K562 (cell line): ENCODE results near the gene HOXB3. TPM values are rescaled to one million over a fixed set of nuclear protein-coding genes. Genes with fewer than 3 reads are reported as not detected.

Experiments used
- ATAC-seq: fragments of 200-7000 bp; cut with Tn5 transposase; 3 replicates; pipeline ENCODE4 v1.9.1; 2020; ENCODE audit warnings: moderate library complexity
- BruUV-seq: library from RNA; stranded (reverse); fragments of 400-500 nt; replicated peaks from 2 replicates; lab custom pipeline; 2021; lab: Mats Ljungman, UMichigan
- CTCF ChIA-PET: fragments of 300-600 bp; formaldehyde crosslinking; extraction: SDS; loops from one replicate; lab custom pipeline; 2021; ENCODE audit warnings: low intra/inter-chr PET ratio; lab: Yijun Ruan, JAX
- POLR2A ChIA-PET: fragments of 300-600, 350-650 bp; sonication (Branson Sonifier 250); formaldehyde crosslinking; extraction: SDS; loops from one replicate; lab custom pipeline; 2021; ENCODE audit warnings: antibody characterized with exemption, inconsistent platforms; lab: Yijun Ruan, JAX
- DNase-seq, 4 experiments: peaks; one replicate each; pipeline versions ENCODE4 v3.0.0 to v3.0.0-alpha.2; 2011 to 2018; ENCODE audit warnings: low spot score in 3 of 4, mixed read lengths in 3 of 4; ENCODE audit errors: extremely low read depth in 1 of 4
- FAIRE-seq: peaks from 2 replicates; lab custom pipeline; 2011; peaks lifted over from hg19 to GRCh38; lab: Jason Lieb, UNC
- H2AFZ ChIP-seq: 2 replicates; pipeline ENCODE4 v1.6.0; 2011; ENCODE audit warnings: low read depth, low read length, control low read depth, inconsistent platforms
- H3K27ac ChIP-seq: fragments of 200-600 bp; 3 replicates; pipeline ENCODE4 v1.8.0; 2011; ENCODE audit warnings: low read depth, mild to moderate bottlenecking, control low read depth, inconsistent platforms, low read length, moderate library complexity, mixed read lengths; ENCODE audit errors: extremely low read depth
- H3K27me3 ChIP-seq, 2 experiments: fragments of 300-600 bp in 1 of 2; 2 replicates in 1 of 2; 3 replicates in 1 of 2; pipeline versions ENCODE4 v1.6.0 to v1.8.0; 2011; ENCODE audit warnings: inconsistent platforms in 2 of 2, low read length in 2 of 2, mild to moderate bottlenecking in 1 of 2, mixed read lengths in 1 of 2, moderate library complexity in 1 of 2; ENCODE audit not compliant: control insufficient read depth in 2 of 2, insufficient read depth in 2 of 2
- H3K36me3 ChIP-seq: fragments of 300-600 bp; 3 replicates; pipeline ENCODE4 v1.8.0; 2011; ENCODE audit warnings: mild to moderate bottlenecking, low read length, inconsistent platforms; ENCODE audit not compliant: control insufficient read depth, insufficient read depth
- H3K4me1 ChIP-seq, 2 experiments: fragments of 200-600 bp in 1 of 2; replicated peaks in 1 of 2; 2 replicates in 1 of 2; 3 replicates in 1 of 2; pipeline versions ENCODE4 v1.5.1 to v1.8.0; 2011; ENCODE audit warnings: inconsistent platforms in 2 of 2, low read length in 2 of 2, mild to moderate bottlenecking in 1 of 2, mixed read lengths in 1 of 2, moderate library complexity in 1 of 2; ENCODE audit not compliant: control insufficient read depth in 2 of 2, insufficient read depth in 2 of 2
- H3K4me2 ChIP-seq: 2 replicates; pipeline ENCODE4 v1.6.1; 2011; ENCODE audit warnings: low read length, control low read depth, inconsistent platforms, mixed read lengths; ENCODE audit not compliant: insufficient read depth
- H3K4me3 ChIP-seq: fragments of 200-600 bp; sonication (generic), shearing (Covaris generic); 2 replicates; pipeline ENCODE4 v1.5.1; 2016; ENCODE audit warnings: control low read depth, inconsistent platforms
- H3K79me2 ChIP-seq: fragments of 200-600 bp; 3 replicates; pipeline ENCODE4 v1.8.0; 2011; ENCODE audit warnings: low read length, inconsistent platforms; ENCODE audit not compliant: control insufficient read depth, insufficient read depth
- H3K9ac ChIP-seq, 2 experiments: 2 replicates each; pipeline versions ENCODE4 v1.6.0 to v1.6.1; 2011; ENCODE audit warnings: low read depth in 2 of 2, low read length in 2 of 2, control low read depth in 1 of 2, inconsistent platforms in 1 of 2, mild to moderate bottlenecking in 1 of 2, mixed read lengths in 1 of 2; ENCODE audit not compliant: insufficient read depth in 1 of 2
- H3K9me1 ChIP-seq: one replicate; pipeline ENCODE4 v1.6.0; 2011; ENCODE audit warnings: inconsistent platforms, mild to moderate bottlenecking, low read length, moderate library complexity; ENCODE audit not compliant: control insufficient read depth, insufficient read depth
- H3K9me3 ChIP-seq: replicated peaks from 2 replicates; pipeline ENCODE4 v1.5.1; 2011; ENCODE audit warnings: low read depth, low read length, inconsistent platforms; ENCODE audit not compliant: control insufficient read depth, insufficient read depth
- H4K20me1 ChIP-seq: replicated peaks from 2 replicates; pipeline ENCODE4 v1.6.1; 2011; ENCODE audit warnings: low read length, inconsistent platforms, mixed read lengths; ENCODE audit not compliant: control insufficient read depth, insufficient read depth
- BCL6 ChIP-seq: fragments of 250-450 bp; sonication (Bioruptor Pico); IDR thresholded peaks from 2 replicates; pipeline ENCODE4 v1.4.0; 2020
- GTF2E2 ChIP-seq: fragments of 200-800 bp; sonication (Bioruptor generic); IDR thresholded peaks from 2 replicates; pipeline ENCODE4 v1.6.1; 2016; ENCODE audit warnings: missing genetic modification characterization, missing compliant biosample characterization
- HDAC1 ChIP-seq, 2 experiments: fragments of 450-650 bp; IDR thresholded peaks; 2 replicates each; pipeline ENCODE4 v1.6.1; 2016 to 2017; ENCODE audit warnings: inconsistent platforms in 1 of 2, mild to moderate bottlenecking in 1 of 2, moderate library complexity in 1 of 2
- HNRNPK ChIP-seq: fragments of 200-400 bp; formaldehyde crosslinking; IDR thresholded peaks from one replicate; pipeline ENCODE4 v1.6.1; 2018; ENCODE audit warnings: mild to moderate bottlenecking, low read depth, low read length; ENCODE audit not compliant: poor library complexity, severe bottlenecking
- MCM5 ChIP-seq: fragments of 450-650 bp; IDR thresholded peaks from 2 replicates; pipeline ENCODE4 v1.6.1; 2016; ENCODE audit warnings: low read depth
- MYC ChIP-seq, 2 experiments: fragments of 250-450 bp in 1 of 2; sonication (Bioruptor Pico) in 1 of 2; IDR thresholded peaks; 2 replicates each; pipeline versions ENCODE4 v1.5.1 to v1.6.1; 2012 to 2021; ENCODE audit warnings: low read depth in 2 of 2, borderline replicate concordance in 1 of 2, improper control_type of control experiment in 1 of 2, low read length in 1 of 2, mild to moderate bottlenecking in 1 of 2, moderate library complexity in 1 of 2
- NR2C2 ChIP-seq, 2 experiments: fragments of 200-800 bp in 1 of 2; sonication (Bioruptor generic) in 1 of 2; sonication (generic) in 1 of 2; formaldehyde crosslinking in 1 of 2; IDR thresholded peaks; 2 replicates each; pipeline versions ENCODE4 v1.6.1 to v1.8.0; 2016 to 2022; ENCODE audit warnings: mild to moderate bottlenecking in 1 of 2, missing compliant biosample characterization in 1 of 2, missing genetic modification characterization in 1 of 2, missing genetic modification reagents in 1 of 2
- RAD21 ChIP-seq, 2 experiments: fragments of 250-450 bp in 1 of 2; fragments of 450-650 bp in 1 of 2; sonication (Bioruptor Pico) in 1 of 2; formaldehyde crosslinking in 1 of 2; IDR thresholded peaks in 1 of 2; conservative IDR thresholded peaks in 1 of 2; 2 replicates each; pipeline versions ENCODE4 v1.4.0 to v1.8.0; 2020 to 2022; ENCODE audit warnings: mild to moderate bottlenecking in 2 of 2, moderate library complexity in 1 of 2
- RBM34 ChIP-seq: fragments of 200-400 bp; formaldehyde crosslinking; IDR thresholded peaks from 2 replicates; pipeline ENCODE4 v1.6.1; 2018; ENCODE audit warnings: low read length, borderline replicate concordance; ENCODE audit not compliant: insufficient read depth
- SMARCB1 ChIP-seq: IDR thresholded peaks from 2 replicates; pipeline ENCODE4 v1.6.1; 2011; ENCODE audit warnings: improper control_type of control experiment, low read depth; ENCODE audit not compliant: insufficient read length
- TOE1 ChIP-seq, 2 experiments: fragments of 450-650 bp in 1 of 2; sonication (generic) in 1 of 2; formaldehyde crosslinking in 1 of 2; IDR thresholded peaks; 2 replicates each; pipeline versions ENCODE4 v1.7.1 to v1.8.0; 2016 to 2022; ENCODE audit warnings: borderline replicate concordance in 2 of 2, mild to moderate bottlenecking in 2 of 2, antibody characterized with exemption in 1 of 2, inconsistent platforms in 1 of 2, low read depth in 1 of 2, missing genetic modification reagents in 1 of 2, moderate library complexity in 1 of 2
- ZNF584 ChIP-seq: fragments of 200-800 bp; sonication (Bioruptor generic); IDR thresholded peaks from 2 replicates; pipeline ENCODE4 v1.6.1; 2016; ENCODE audit warnings: low read depth, mild to moderate bottlenecking, missing genetic modification characterization, missing compliant biosample characterization
- WGBS: fragments of 100-300 bp; shearing (Covaris generic); methylation state at CpG from one replicate; pipeline ENCODE4 v1.1.6; 2016; ENCODE audit warnings: low coverage, mixed read lengths; ENCODE audit not compliant: insufficient coverage; ENCODE audit errors: missing lambda C conversion rate; 5-methylcytosine and 5-hydroxymethylcytosine counted together
- in situ Hi-C: fragments of 300-500 bp; cut with MboI; formaldehyde crosslinking; loops from 4 replicates; pipeline ENCODE4 v1.15.0; 2018; ENCODE audit warnings: inconsistent platforms, mixed read lengths
- intact Hi-C: fragments of 100-400 bp; cut with micrococcal nuclease; formaldehyde crosslinking; loops from 2 replicates; pipeline ENCODE4 v1.14.2; 2022
- polyA plus RNA-seq, 8 experiments: library from polyadenylated mRNA; depleted of rRNA in 4 of 8; stranded (reverse) in 5 of 8; unstranded in 3 of 8; fragments of >200 nt; fragmentation: Nextera tagmentation in 2 of 8; fragmentation: Illumina TruSeq in 1 of 8; extraction: Ambion mirVana in 2 of 8; extraction: Trizol in 1 of 8; gene quantifications; 2 replicates each; pipeline versions ENCODE4 v1.2.1 to v1.2.3, GENCODE V29; 2011 to 2014; ENCODE audit warnings: inconsistent platforms in 1 of 8, missing spikeins in 1 of 8
- total RNA-seq, 7 experiments: library from RNA; depleted of rRNA in 6 of 7; stranded (reverse); fragments of >200 nt in 6 of 7; fragmentation: Illumina TruSeq in 2 of 7; extraction: Trizol in 2 of 7; gene quantifications; 2 replicates each; pipeline versions ENCODE4 v1.2.1 to v1.2.3, GENCODE V29; 2011 to 2021; ENCODE audit warnings: low replicate concordance in 1 of 7

HOXB3 gene
- total and polyA plus RNA-seq, 9 of the 15 experiments (the other 6 are each of a cell fraction or from before 2014, with no cell fraction given), result 2.4 to 41.3 (median 20.2) TPM

DNA sequence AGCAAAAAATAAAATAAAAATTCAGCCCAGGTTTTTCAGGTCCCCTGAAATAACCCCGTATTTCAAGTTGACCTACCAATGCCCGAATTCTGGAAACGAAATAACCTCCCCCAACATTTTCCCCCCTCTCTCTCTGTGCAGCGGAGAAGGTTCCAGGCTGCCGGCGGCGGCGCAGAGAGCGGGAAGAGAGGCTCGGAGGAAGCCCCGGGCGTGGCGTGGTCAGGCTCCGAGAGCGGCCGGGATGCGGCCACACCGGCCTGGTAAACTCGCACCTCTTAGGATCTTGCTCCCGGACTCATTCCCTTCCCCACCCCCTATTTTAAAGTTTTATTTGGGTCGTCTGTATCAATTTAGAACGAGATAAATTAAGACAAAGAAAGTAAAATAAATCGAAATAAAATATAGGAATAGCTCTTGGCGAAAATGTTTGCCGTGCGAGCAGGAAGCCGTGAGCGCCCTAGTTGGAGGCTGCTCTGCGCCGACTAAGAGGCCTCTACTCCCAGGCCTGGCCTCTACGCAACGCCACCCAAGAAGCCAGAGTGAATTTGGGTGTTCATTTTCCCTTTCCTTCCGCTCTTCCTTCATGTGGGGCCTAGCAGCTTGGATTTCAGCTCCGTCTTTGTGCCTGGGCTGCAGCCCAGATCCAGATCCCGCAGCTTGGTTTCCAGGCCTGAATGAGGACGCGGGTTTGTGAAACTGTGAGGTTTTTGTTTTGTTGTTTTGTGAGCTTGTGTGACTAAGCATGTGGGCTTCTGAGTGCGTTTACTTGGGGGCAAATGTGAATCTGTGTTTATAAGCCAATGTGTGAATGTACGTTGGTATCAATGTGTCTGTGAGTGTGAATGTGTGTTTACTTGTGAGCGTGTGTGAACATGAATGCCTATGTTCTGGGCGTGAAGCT is 16.2 kb upstream of the HOXB3 start:
- no peak overlapping the region for H3K4me2 ChIP-seq
- peaks cover 6% of the 10 kb centered on the region; the same call in 1 of the 3 replicates for H3K36me3 ChIP-seq
- 94% methylated on average over 35 of the region's 41 CpGs for WGBS

DNA sequence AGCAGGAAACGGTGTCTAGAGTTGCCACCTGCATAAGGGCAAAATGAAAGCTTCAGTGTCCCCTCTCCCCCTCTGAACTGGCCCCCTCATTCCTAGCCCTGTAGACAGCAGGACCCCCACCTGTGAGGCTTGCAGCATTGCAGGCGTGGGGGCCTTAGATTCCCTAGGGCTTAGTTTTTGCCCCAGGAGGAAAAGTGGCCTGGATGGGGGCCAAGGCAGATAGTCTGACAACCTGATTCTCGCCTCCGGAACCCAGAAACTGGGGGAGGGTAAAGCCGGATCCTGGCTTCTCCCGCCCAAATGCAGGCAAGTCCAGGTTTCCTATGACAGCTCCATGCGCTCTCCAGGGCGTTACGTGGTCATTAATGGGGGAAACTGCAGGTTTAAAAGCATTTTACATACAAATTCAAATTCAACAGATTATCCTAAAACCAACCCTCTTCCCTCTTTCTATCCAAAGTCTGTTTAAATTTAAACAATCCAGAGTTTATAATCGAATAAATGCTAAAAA is 15.4 kb upstream of the HOXB3 start:
- H2AFZ ChIP-seq, result peak overlapping the region; percentile 97
- H3K4me3 ChIP-seq, result peak overlapping the region; percentile 59; the same call in 1 of the 2 replicates
- peak overlapping the region; percentile 81 for H3K27ac ChIP-seq
- intact Hi-C loops, result no loop called here
- in situ Hi-C loops, result no loop called here
- no peaks in the 10 kb centered on the region for H3K27me3 ChIP-seq
- ATAC-seq, result no peak
- H3K9me1 ChIP-seq, result no peaks in the 10 kb centered on the region
- H3K36me3 ChIP-seq, result peaks cover 6% of the 10 kb centered on the region; the same call in 1 of the 3 replicates
- peak overlapping the region; percentile 87 for H3K4me2 ChIP-seq
- POLR2A ChIA-PET, result interaction anchor here (0.6 to 1.2 kb wide), 5 partner anchors 17 to 732 kb away, joined by 3 read pairs; no protein-coding TSS in a partner anchor
- FAIRE-seq, result peak; percentile 74
- peaks cover 58% of the 10 kb centered on the region for H3K79me2 ChIP-seq
- peak in 2 of 4 experiments; percentile 62 to 74 for DNase-seq
- CTCF ChIA-PET, result interaction anchor here (0.6 kb wide), 1 partner anchor 207 kb away, joined by 3 read pairs; no protein-coding TSS in a partner anchor
- peaks cover 30 to 61% of the 10 kb centered on the region in 2 experiments for H3K4me1 ChIP-seq
- H4K20me1 ChIP-seq, result no peaks in the 10 kb centered on the region; the same call in 1 of the 2 replicates
- peak overlapping the region; percentile 11 to 83; a peak in 3 of 4 replicates for H3K9ac ChIP-seq
- WGBS, result 30% methylated on average over 10 of the region's 10 CpGs
- no TSS peak for BruUV-seq
- H3K9me3 ChIP-seq, result no peaks in the 10 kb centered on the region
- TF ChIP-seq RAD21 (CRISPR knock-in tag; conservative IDR thresholded peaks at IDR 0.05 in 1 of 2, IDR thresholded peaks at IDR 0.05 in 1 of 2), result no peak
- TF ChIP-seq HNRNPK, result no peak
- no peak for TF ChIP-seq SMARCB1
- TF ChIP-seq MCM5, result no peak
- TF ChIP-seq RBM34, result no peak
- TF ChIP-seq TOE1 (IDR thresholded peaks at IDR 0.05; ENCODE audit: borderline replicate concordance), result no peak
- TF ChIP-seq TOE1 (CRISPR knock-in tag; IDR thresholded peaks at IDR 0.05; ENCODE audit: borderline replicate concordance, low read depth), result no peak
- peak; percentile 52; the same call in 1 of the 2 replicates for TF ChIP-seq MYC (IDR thresholded peaks at IDR 0.05; ENCODE audit: low read depth, low read length)
- no peak for TF ChIP-seq MYC (CRISPR knock-in tag; IDR thresholded peaks at IDR 0.05; ENCODE audit: borderline replicate concordance, low read depth)
- TF ChIP-seq NR2C2 (CRISPR knock-in tag; IDR thresholded peaks at IDR 0.05), result no peak
- peak; percentile 33; the same call in 1 of the 2 replicates for TF ChIP-seq NR2C2 (tag; IDR thresholded peaks at IDR 0.05)
- no peak for TF ChIP-seq BCL6
- 0 out of 2 replicates have a peak, but pooled peaks have one; percentile 42 for TF ChIP-seq GTF2E2 (tag)

More for the DNA sequence above, 16.2 kb upstream of the HOXB3 start:
- ATAC-seq (no peak), FAIRE-seq (no peak), DNase-seq (no peak)
- no TSS peak for BruUV-seq
- POLR2A ChIA-PET, result interaction anchor here (0.6 to 0.8 kb wide), 4 partner anchors 19 to 457 kb away, joined by 3 read pairs; no protein-coding TSS in a partner anchor
- Histone ChIP-seq H3K9ac (peak overlapping the region in 1 of 2 experiments; percentile 32; a peak in 1 of 4 replicates), H3K9me1 (no peaks in the 10 kb centered on the region), H4K20me1 (no peaks in the 10 kb centered on the region; the same call in 1 of the 2 replicates), H3K27me3 (no peaks in the 10 kb centered on the region), H3K9me3 (no peaks in the 10 kb centered on the region), H2AFZ (no peak overlapping the region), H3K79me2 (peaks cover 53% of the 10 kb centered on the region), H3K4me3 (no peak overlapping the region), H3K4me1 (peaks cover 27 to 68% of the 10 kb centered on the region in 2 experiments), H3K27ac (no peak overlapping the region)
- TF ChIP-seq ZNF584 (CRISPR knock-in tag), result no peak
- 0 out of 4 replicates have a peak, but pooled peaks of 1 of the 2 experiments have one; percentile 14 for TF ChIP-seq HDAC1 (IDR thresholded peaks at IDR 0.05)
- intact Hi-C loops (no loop called here), in situ Hi-C loops (no loop called here)
- CTCF ChIA-PET, result no interaction called here
